Astrocyte (in vitro differentiated cells and primary cell): ENCODE results near the gene MSRB3. TPM values are rescaled to one million over a fixed set of nuclear protein-coding genes. Genes with fewer than 3 reads are reported as not detected.
"Not testable (repeated sequence)": the region's sequence is repeated elsewhere in the genome, so short reads cannot be mapped to it uniquely, and the experiment has no call there.

Experiments used
- DNase-seq: peaks from one replicate; pipeline ENCODE4 v3.0.0-alpha.2; 2010; ENCODE audit warnings: low read depth
- FAIRE-seq: peaks from 2 replicates; lab custom pipeline; 2011; peaks lifted over from hg19 to GRCh38; lab: Jason Lieb, UNC
- H2AFZ ChIP-seq: 2 replicates; pipeline ENCODE4 v1.6.0; 2012; ENCODE audit warnings: low read depth, low read length, inconsistent platforms
- H3K27ac ChIP-seq: 2 replicates; pipeline ENCODE4 v1.5.1; 2011; ENCODE audit warnings: low read depth, low read length, inconsistent platforms
- H3K27me3 ChIP-seq: 2 replicates; pipeline ENCODE4 v1.6.0; 2011; ENCODE audit warnings: low read length, inconsistent platforms; ENCODE audit not compliant: insufficient read depth
- H3K36me3 ChIP-seq: 2 replicates; pipeline ENCODE4 v1.5.1; 2011; ENCODE audit warnings: low read length, inconsistent platforms; ENCODE audit not compliant: insufficient read depth
- H3K4me1 ChIP-seq: 2 replicates; pipeline ENCODE4 v1.5.1; 2011; ENCODE audit warnings: low read length, inconsistent platforms; ENCODE audit not compliant: insufficient read depth
- H3K4me2 ChIP-seq: 2 replicates; pipeline ENCODE4 v1.6.0; 2012; ENCODE audit warnings: low read length, inconsistent platforms
- H3K4me3 ChIP-seq: 2 replicates; pipeline ENCODE4 v1.5.1; 2011; ENCODE audit warnings: low read depth, mild to moderate bottlenecking, low read length, inconsistent platforms; ENCODE audit not compliant: insufficient read depth
- H3K79me2 ChIP-seq: 2 replicates; pipeline ENCODE4 v1.6.0; 2012; ENCODE audit warnings: mild to moderate bottlenecking, low read length, inconsistent platforms; ENCODE audit not compliant: insufficient read depth
- H3K9ac ChIP-seq: 2 replicates; pipeline ENCODE4 v1.6.0; 2012; ENCODE audit warnings: mild to moderate bottlenecking, low read length, inconsistent platforms
- H3K9me3 ChIP-seq: 2 replicates; pipeline ENCODE4 v1.5.1; 2012; ENCODE audit warnings: low read depth, mild to moderate bottlenecking, low read length, inconsistent platforms; ENCODE audit not compliant: insufficient read depth
- H4K20me1 ChIP-seq: 2 replicates; pipeline ENCODE4 v1.6.0; 2012; ENCODE audit warnings: low read length, inconsistent platforms; ENCODE audit not compliant: insufficient read depth
- H3K27ac Mint-ChIP-seq: one replicate; pipeline ENCODE4 v1.8.0; 2021; ENCODE audit warnings: mild to moderate bottlenecking, mixed read lengths; ENCODE audit not compliant: unreplicated experiment
- H3K27me3 Mint-ChIP-seq: one replicate; pipeline ENCODE4 v1.8.0; 2021; ENCODE audit warnings: low read depth, mixed read lengths; ENCODE audit not compliant: unreplicated experiment
- H3K36me3 Mint-ChIP-seq: one replicate; pipeline ENCODE4 v1.8.0; 2021; ENCODE audit warnings: low read depth, mixed read lengths; ENCODE audit not compliant: unreplicated experiment
- H3K4me1 Mint-ChIP-seq: one replicate; pipeline ENCODE4 v1.8.0; 2021; ENCODE audit warnings: low read depth, mixed read lengths; ENCODE audit not compliant: unreplicated experiment
- H3K4me3 Mint-ChIP-seq: one replicate; pipeline ENCODE4 v1.8.0; 2021; ENCODE audit warnings: mild to moderate bottlenecking, moderate library complexity, mixed read lengths; ENCODE audit not compliant: unreplicated experiment
- H3K9me3 Mint-ChIP-seq: one replicate; pipeline ENCODE4 v1.8.0; 2021; ENCODE audit warnings: mild to moderate bottlenecking, mixed read lengths; ENCODE audit not compliant: unreplicated experiment
- EZH2 ChIP-seq: IDR thresholded peaks from 2 replicates; pipeline ENCODE4 v1.6.1; 2012; ENCODE audit warnings: mild to moderate bottlenecking, low read length, inconsistent platforms; ENCODE audit not compliant: insufficient read depth
- total RNA-seq: library from RNA; stranded (reverse); gene quantifications from 2 replicates; pipeline ENCODE4 v1.2.1, GENCODE V29; 2021
- TF ChIP-seq, protein P1 (sequence below): IDR thresholded peaks from 2 replicates; pipeline ENCODE4 v1.5.1; 2011; ENCODE audit warnings: low read depth, mild to moderate bottlenecking, inconsistent platforms, low read length, moderate library complexity; ENCODE audit not compliant: insufficient read depth

The MSRB3 gene
- total RNA-seq, 1 donor from 2014 or later: 73.0 TPM

DNA sequence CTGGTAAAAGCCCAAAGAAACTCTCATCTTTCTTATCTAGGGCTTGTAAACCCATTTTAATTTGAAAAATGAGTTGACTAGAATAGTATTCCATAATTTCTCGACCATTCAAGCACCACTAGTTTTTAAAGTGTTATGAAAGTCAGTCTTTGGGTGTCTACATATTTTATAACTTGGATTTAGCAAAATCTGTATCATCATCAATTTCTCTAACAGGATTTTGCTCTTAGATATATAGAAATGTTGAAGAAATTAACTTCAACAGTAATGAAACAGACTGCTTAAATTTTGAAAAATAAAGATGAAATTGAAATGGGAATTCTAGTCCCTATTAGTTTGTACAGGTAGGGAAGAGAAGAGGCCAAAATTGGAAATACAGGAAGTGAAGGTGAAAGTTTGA is 32.8 kb downstream of the MSRB3 start:
- Histone ChIP-seq H3K9me3 (no peaks in the 10 kb centered on the region), H3K27ac (no peak overlapping the region), H3K4me1 (peaks cover 19% of the 10 kb centered on the region), H3K4me2 (no peak overlapping the region), H4K20me1 (peaks cover 5% of the 10 kb centered on the region), H3K4me3 (no peak overlapping the region), H2AFZ (no peak overlapping the region), H3K36me3 (no peaks in the 10 kb centered on the region), H3K79me2 (peaks cover 19% of the 10 kb centered on the region), H3K9ac (no peak overlapping the region), H3K27me3 (no peaks in the 10 kb centered on the region)
- DNase-seq (no peak), FAIRE-seq (no peak)
- no peak overlapping the region for H3K4me3 Mint-ChIP-seq
- H3K9me3 Mint-ChIP-seq: no peaks in the 10 kb centered on the region
- TF ChIP-seq EZH2: no peak
- TF ChIP-seq, protein P1, sequence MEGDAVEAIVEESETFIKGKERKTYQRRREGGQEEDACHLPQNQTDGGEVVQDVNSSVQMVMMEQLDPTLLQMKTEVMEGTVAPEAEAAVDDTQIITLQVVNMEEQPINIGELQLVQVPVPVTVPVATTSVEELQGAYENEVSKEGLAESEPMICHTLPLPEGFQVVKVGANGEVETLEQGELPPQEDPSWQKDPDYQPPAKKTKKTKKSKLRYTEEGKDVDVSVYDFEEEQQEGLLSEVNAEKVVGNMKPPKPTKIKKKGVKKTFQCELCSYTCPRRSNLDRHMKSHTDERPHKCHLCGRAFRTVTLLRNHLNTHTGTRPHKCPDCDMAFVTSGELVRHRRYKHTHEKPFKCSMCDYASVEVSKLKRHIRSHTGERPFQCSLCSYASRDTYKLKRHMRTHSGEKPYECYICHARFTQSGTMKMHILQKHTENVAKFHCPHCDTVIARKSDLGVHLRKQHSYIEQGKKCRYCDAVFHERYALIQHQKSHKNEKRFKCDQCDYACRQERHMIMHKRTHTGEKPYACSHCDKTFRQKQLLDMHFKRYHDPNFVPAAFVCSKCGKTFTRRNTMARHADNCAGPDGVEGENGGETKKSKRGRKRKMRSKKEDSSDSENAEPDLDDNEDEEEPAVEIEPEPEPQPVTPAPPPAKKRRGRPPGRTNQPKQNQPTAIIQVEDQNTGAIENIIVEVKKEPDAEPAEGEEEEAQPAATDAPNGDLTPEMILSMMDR: no peak
- peaks cover 4% of the 10 kb centered on the region for H3K36me3 Mint-ChIP-seq
- H3K27me3 Mint-ChIP-seq: no peaks in the 10 kb centered on the region
- H3K27ac Mint-ChIP-seq: no peak overlapping the region
- peaks cover 20% of the 10 kb centered on the region for H3K4me1 Mint-ChIP-seq

DNA sequence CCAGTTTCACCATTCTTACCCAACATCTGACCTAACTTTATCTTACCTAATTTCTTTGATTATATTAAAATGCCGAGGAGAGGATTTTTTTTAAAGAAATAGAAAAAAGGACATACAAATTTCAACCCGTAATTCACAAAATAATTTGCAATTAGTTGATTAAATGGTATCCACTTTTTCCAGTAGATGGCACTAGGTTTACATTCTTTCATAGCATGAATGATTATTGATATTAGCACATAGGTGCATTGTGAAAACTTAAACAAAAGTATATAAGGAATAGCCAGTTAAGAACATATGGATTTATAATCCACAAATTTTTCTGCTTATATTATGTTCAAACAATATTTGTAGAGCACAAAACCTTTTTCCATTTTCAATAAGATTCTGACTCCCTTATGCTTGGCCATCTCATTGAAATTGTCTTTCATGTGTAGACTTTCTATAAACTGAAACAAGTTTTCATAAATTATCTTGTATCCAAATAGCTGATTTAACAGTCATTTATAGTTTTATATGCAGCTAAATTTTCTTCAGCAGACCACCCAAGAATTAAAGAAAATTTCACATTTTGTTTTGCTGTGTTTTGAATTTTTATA is 35.3 kb downstream of the MSRB3 start:
- peak overlapping the region; percentile 8 for H3K9ac ChIP-seq
- no peak overlapping the region for H3K27ac Mint-ChIP-seq
- peaks cover 8% of the 10 kb centered on the region for H3K79me2 ChIP-seq

DNA sequence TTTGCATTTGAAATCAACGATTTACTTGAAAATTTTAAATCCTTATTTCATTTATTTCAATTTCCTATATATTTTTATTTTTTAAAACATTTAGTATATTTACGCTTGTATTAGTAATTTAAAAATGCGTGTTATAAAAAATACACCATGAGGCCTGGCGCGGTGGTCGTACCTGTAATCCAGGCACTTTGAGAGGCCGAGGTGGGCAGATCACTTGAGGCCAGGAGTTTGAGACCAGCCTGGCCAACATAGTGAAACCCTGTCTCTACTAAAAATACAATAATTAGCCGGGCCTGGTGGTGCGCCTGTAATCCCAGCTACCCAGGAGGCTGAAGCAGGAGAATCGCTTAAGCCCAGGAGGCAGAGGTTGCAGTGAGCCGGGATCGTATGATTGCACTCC is 36.8 kb downstream of the MSRB3 start:
- not testable (repeated sequence) for H3K9me3 ChIP-seq, H3K4me1 ChIP-seq, DNase-seq, FAIRE-seq, H3K4me3 ChIP-seq, H3K36me3 Mint-ChIP-seq, H3K79me2 ChIP-seq, H3K36me3 ChIP-seq, H3K27me3 Mint-ChIP-seq, H2AFZ ChIP-seq, H3K27ac Mint-ChIP-seq, H3K9ac ChIP-seq, H3K4me2 ChIP-seq, H3K4me3 Mint-ChIP-seq, H3K27me3 ChIP-seq, H3K4me1 Mint-ChIP-seq, H3K27ac ChIP-seq, H4K20me1 ChIP-seq, H3K9me3 Mint-ChIP-seq

More for the DNA sequence above, 35.3 kb downstream of the MSRB3 start:
- no peak overlapping the region for H2AFZ ChIP-seq
- no peak for FAIRE-seq
- no peak overlapping the region for H3K4me2 ChIP-seq
- H3K9me3 ChIP-seq: no peaks in the 10 kb centered on the region
- Mint-ChIP-seq H3K4me3 (no peak overlapping the region), H3K27me3 (no peaks in the 10 kb centered on the region), H3K4me1 (peaks cover under 1% of the 10 kb centered on the region), H3K9me3 (no peaks in the 10 kb centered on the region), H3K36me3 (peaks cover 6% of the 10 kb centered on the region)
- no peaks in the 10 kb centered on the region for H3K4me1 ChIP-seq
- DNase-seq: no peak
- TF ChIP-seq, protein P1: peak; percentile 46
- TF ChIP-seq EZH2: no peak
- no peaks in the 10 kb centered on the region for H3K27me3 ChIP-seq
- H3K27ac ChIP-seq: no peak overlapping the region
- no peaks in the 10 kb centered on the region for H3K36me3 ChIP-seq
- H4K20me1 ChIP-seq: no peaks in the 10 kb centered on the region
- H3K4me3 ChIP-seq: no peak overlapping the region
